ENCODE data around the gene TBC1D24.

Gene TBC1D24

DNA sequence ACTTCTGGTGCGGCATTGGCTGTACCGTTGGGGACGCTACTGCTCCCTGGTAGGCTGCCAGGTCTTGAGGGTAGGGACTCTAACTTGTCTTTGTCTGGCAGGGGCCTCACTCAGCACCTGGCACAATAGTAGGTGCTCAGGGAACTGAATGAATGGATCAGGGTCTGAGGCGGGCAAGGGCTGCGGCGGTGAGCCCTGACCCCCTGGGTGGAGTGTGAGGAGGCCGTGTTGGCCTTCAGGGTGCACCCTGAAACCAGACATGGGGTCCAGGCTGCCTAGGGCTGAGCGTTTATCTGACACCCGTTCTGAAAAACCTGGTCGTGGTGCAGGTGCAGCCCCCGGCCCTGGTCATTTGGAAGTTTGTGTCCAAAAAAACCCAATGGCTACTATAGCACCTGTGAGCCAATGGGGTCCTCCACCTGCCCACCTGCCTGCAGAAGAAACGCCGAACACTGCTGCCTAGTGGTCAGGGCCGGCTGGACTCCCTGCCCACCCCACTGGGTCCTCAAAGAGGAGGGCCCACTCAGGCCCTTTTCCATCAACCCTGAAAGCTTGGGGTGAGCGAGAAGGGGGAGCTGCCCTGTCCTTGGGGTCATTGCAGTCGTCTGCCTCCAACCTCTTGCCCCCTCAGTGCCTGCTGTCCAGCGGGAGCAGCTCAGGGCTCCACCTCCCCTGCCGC is 33.9 kb downstream of the TBC1D24 start:
- Histone ChIP-seq H3K9ac (ENCODE audit: low read depth, low read length) (no peak overlapping the region), H3K36me3 (ENCODE audit: insufficient read depth, low read length) (no peaks in the 10 kb centered on the region), H3K4me2 (ENCODE audit: low read length) (no peak overlapping the region), H3K4me3 (ENCODE audit: low read length) (no peak overlapping the region), H3K9me3 (replicated peaks; ENCODE audit: low read length) (no peaks in the 10 kb centered on the region), H3K4me1 (ENCODE audit: control insufficient read depth, insufficient read depth, low read length) (peaks cover 12% of the 10 kb centered on the region), H3K27me3 (ENCODE audit: control insufficient read depth, insufficient read depth, low read length) (no peaks in the 10 kb centered on the region)

DNA sequence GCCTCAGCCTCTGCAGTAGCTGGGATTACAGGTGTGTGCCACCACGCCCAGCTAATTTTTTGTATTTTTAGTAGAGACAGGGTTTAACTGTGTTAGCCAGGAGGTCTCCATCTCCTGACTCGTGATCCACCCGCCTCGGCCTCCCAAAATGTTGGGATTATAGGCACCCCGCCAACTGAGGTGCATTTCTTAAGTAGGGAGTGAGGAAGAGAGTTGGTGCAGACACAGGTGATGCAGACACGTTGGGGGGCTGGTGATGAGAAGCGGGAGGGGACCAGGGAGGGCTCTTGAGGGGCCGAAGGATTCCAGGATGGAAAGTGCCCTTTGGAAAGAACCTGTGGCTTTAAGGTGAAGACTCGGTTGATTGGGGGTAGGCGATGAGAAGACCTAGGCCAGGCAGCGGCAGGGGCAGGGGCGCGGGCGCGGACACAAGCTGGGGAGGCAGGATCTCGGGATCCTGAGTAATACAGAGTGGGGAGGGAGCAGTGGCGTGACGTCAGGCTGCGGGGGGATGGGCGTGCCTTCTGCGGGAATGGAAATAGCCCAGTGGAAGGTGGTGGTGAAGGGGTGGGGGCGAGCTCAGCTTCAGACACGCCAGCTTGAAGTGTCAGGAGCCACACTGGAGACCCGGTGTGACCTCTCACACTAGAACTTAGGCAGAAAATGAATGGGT is 36.3 kb downstream of the TBC1D24 start:
- H3K9ac ChIP-seq (ENCODE audit: low read depth, low read length), result peak overlapping the region; percentile 36
- no peaks in the 10 kb centered on the region for H3K9me3 ChIP-seq (replicated peaks; ENCODE audit: low read length)
- H3K4me1 ChIP-seq (ENCODE audit: control insufficient read depth, insufficient read depth, low read length), result peaks cover 24% of the 10 kb centered on the region

DNA sequence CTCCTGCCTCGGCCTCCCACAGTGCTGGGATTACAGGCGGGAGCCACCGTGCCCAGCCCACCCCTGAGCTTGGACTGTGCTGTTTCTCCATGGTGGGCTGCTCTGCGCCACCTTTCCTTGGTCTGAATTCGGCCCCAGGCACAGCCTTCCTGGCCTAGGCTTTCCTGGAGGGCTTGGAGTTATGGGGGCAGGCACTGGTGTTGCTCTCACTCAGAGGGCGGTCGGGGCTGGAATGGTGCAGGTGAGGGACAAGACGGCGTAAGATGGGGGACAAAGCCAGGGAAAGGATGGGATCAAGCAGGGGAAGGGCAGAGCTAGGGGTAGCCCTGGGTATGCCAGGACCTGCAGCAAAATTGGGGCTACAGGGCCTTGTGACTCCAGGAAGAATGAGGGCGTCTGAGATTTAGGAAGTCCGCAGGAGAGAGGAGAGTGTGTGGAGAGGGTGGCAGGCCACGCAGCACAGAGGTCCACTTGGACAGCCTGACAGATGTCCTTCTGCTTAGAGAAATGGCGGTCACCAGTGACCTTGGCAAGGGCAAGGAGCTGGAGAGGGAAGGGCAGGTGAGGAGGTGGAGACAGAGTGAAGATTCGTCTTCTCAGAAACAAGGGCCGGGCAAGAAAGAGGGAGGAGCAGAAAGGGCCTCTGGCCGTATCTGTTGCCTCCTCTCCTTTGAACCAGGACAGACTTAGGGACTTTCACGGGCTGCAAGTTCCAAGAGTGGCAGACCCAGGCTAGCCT is 37.2 kb downstream of the TBC1D24 start:
- H3K9ac ChIP-seq (ENCODE audit: low read depth, low read length), result no peak overlapping the region
- peaks cover 33% of the 10 kb centered on the region for H3K4me1 ChIP-seq (ENCODE audit: control insufficient read depth, insufficient read depth, low read length)
- no peak overlapping the region for H3K4me2 ChIP-seq (ENCODE audit: low read length)
- H3K9me3 ChIP-seq (replicated peaks; ENCODE audit: low read length), result no peaks in the 10 kb centered on the region
- no peak overlapping the region for H3K4me3 ChIP-seq (ENCODE audit: low read length)
- H3K36me3 ChIP-seq (ENCODE audit: insufficient read depth, low read length), result peaks cover 4% of the 10 kb centered on the region
- H3K27me3 ChIP-seq (ENCODE audit: control insufficient read depth, insufficient read depth, low read length), result no peaks in the 10 kb centered on the region

More for the DNA sequence above, 36.3 kb downstream of the TBC1D24 start:
- Histone ChIP-seq H3K4me2 (ENCODE audit: low read length) (peak overlapping the region; percentile 73), H3K36me3 (ENCODE audit: insufficient read depth, low read length) (peaks cover 4% of the 10 kb centered on the region), H3K27me3 (ENCODE audit: control insufficient read depth, insufficient read depth, low read length) (no peaks in the 10 kb centered on the region), H3K4me3 (ENCODE audit: low read length) (peak overlapping the region; percentile 40)

DNA sequence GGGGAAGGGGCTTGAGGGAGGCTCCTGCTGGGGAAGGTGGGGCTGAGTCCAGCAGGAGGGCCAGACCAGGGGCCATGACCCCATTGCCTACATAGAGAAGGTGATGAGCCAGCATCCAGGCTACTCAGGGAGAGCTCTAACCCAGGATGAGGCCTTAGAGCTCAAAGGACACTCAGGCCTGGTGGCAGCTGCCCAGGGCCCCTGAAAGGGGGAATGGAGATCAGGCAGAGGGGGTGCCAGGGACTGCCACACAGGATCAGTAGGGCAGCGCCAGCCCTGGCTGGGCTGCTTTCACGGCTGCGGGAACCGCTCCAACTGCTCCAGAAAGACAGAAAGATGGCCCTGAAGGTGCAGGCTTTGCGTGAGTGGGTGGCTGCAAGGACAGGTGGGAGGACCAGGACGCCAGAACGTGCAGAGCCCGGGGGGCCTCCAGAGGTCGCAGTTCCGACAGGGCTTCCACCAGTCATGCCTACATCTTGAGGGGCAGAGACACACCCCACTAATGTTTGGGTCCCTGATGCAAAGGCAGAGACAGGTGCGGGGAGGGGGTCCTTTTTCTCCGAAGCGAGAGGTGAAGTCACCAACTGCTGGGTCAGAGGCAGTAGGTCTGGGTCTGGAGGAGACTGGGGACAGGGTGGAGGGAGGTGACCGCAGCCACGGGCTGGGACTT is 37.9 kb downstream of the TBC1D24 start:
- Histone ChIP-seq H3K4me2 (ENCODE audit: low read length) (peak overlapping the region; percentile 81), H3K4me3 (ENCODE audit: low read length) (peak overlapping the region; percentile 90), H3K9me3 (replicated peaks; ENCODE audit: low read length) (no peaks in the 10 kb centered on the region), H3K27me3 (ENCODE audit: control insufficient read depth, insufficient read depth, low read length) (no peaks in the 10 kb centered on the region), H3K9ac (ENCODE audit: low read depth, low read length) (peak overlapping the region; percentile 93), H3K4me1 (ENCODE audit: control insufficient read depth, insufficient read depth, low read length) (peaks cover 40% of the 10 kb centered on the region), H3K36me3 (ENCODE audit: insufficient read depth, low read length) (peaks cover 4% of the 10 kb centered on the region)

DNA sequence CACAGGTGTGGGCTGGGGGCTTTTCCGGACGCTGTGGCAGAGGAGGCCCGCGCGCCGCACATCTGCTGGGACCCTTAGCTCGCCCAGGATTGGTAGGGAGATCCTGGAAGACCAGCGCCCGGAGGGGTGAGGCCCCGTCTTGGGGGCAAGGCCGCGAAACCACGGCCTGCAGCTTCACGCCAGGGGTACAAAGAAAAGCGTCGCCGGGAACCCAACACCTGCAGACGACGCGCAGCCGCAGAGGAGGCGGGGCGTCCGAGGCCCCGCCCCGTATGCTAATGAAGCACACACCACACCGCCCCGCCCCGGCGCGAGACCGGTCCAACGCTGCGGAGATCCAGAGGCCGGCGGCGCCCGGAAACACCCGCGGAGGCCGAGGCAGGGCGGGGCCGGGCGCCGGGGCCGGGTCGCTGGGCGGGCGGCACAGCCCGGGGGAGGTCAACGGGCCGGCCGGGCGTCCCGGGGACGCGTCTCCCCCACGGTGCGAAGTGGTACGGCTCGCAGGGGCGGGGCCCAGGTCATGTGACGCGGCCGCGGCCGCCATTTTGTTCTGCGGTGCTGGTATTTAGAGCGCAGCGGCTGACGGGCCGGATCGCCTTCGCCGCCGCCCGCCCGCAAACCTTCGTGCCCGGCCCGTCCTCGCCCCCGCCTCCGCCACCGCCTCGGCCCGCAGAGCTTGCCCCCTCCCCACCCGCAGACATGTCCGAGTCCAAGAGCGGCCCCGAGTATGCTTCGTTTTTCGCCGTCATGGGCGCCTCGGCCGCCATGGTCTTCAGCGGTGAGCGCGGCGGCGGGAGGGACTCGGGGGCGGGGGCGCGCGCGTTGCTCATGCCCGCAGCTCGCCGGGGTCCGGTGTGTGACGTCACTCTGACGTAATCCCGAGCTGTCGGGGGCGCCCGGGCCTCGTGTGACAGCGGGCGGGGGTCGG is 38.7 kb downstream of the TBC1D24 start, which contains the start of gene ATP6V0C:
ATP6V0C (plus strand) TSS at position 548 of the 928 bp plus-strand sequence; CDS start at position 700, 152 bp downstream.
- Histone ChIP-seq H3K4me1 (ENCODE audit: control insufficient read depth, insufficient read depth, low read length) (peaks cover 48% of the 10 kb centered on the region), H3K4me3 (ENCODE audit: low read length) (peak within 1 kb of the TSS; percentile 90), H3K9me3 (replicated peaks; ENCODE audit: low read length) (no peaks in the 10 kb centered on the region), H3K36me3 (ENCODE audit: insufficient read depth, low read length) (peaks cover 4% of the 10 kb centered on the region), H3K27me3 (ENCODE audit: control insufficient read depth, insufficient read depth, low read length) (no peaks in the 10 kb centered on the region), H3K4me2 (ENCODE audit: low read length) (peak within 1 kb of the TSS; percentile 99), H3K9ac (ENCODE audit: low read depth, low read length) (peak within 1 kb of the TSS; percentile 93)

DNA sequence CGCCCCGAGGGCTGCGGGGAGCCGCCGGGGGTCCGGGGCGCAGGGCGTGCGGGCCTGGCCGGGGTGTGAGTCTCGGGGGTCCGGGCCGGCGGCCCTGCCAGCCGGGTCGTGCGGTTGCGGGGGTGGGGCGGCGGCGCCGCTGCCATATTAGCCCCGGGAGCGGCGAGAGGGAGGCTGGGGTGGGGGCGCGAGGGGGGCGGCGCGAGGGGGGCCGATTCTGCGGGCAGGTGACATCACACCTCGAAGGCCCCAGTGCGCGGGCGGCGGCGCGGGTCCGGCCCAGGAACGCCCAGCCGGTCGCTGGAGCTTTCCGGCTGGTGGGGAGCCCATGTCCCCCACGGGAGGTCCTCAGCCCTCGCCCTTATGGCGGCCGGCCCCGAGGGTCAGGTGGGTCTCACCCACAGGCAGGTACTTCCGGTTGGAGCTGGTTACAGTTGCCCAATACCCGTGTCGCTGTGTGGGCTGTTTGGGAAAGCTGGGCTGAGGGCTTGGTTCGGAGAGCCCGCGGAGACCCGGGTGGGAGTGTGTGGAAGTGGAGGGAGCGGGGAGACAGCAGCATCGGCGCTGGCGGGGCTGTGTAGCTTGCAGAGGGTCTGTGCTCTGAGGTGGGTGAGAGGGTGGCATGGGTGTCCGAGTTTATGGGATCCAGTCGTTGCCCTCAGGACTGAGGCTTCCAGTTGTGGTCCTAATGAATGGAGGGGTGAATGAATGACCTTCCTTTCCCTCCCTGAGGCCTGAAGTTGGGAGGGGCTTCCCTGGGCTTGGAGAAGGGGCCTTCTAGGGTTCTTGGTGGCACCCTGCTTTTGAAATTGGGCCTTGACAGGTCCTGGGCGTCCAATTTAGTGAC is 39.6 kb downstream of the TBC1D24 start:
- peak overlapping the region; percentile 99 for H3K4me2 ChIP-seq (ENCODE audit: low read length)
- peak overlapping the region; percentile 93 for H3K9ac ChIP-seq (ENCODE audit: low read depth, low read length)
- H3K27me3 ChIP-seq (ENCODE audit: control insufficient read depth, insufficient read depth, low read length), result no peaks in the 10 kb centered on the region
- peaks cover 10% of the 10 kb centered on the region for H3K36me3 ChIP-seq (ENCODE audit: insufficient read depth, low read length)
- peak overlapping the region; percentile 90 for H3K4me3 ChIP-seq (ENCODE audit: low read length)
- no peaks in the 10 kb centered on the region for H3K9me3 ChIP-seq (replicated peaks; ENCODE audit: low read length)
- H3K4me1 ChIP-seq (ENCODE audit: control insufficient read depth, insufficient read depth, low read length), result peaks cover 57% of the 10 kb centered on the region

DNA sequence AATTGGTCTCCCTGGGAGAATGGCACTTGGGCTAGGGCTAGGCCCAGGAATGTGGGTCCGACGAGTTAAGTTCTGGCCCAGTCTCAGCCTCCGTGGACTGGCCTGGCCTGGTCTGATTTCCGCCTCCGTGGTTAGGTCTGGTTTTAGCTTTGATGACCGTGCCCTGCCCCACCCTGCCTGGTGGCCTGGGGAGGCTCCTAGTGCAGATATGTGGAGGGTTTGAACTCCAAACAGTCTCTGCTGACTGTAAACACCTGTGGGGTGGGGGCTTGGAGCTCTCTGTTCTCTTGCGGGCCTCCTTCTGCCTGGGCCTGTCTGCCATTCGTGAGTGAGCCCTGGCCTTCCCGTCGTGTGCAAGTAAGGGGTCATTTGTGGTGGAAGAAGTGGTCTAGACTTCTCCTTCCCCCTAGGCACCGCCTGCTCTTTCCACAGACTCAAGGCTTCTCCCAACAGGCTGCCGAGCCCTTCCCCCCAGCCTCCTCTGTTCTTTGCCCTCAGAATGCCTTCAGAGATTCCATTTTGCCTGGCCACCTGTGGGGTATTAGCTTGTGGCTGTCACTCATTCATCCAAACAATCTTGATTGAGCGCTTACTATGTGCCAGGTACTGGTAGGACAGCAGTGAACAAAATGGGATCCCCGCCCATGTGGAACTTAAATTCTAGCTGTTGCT is 40.4 kb downstream of the TBC1D24 start:
- Histone ChIP-seq H3K4me3 (ENCODE audit: low read length) (peak overlapping the region; percentile 90), H3K36me3 (ENCODE audit: insufficient read depth, low read length) (peaks cover 10% of the 10 kb centered on the region), H3K27me3 (ENCODE audit: control insufficient read depth, insufficient read depth, low read length) (no peaks in the 10 kb centered on the region), H3K9me3 (replicated peaks; ENCODE audit: low read length) (no peaks in the 10 kb centered on the region), H3K4me1 (ENCODE audit: control insufficient read depth, insufficient read depth, low read length) (peaks cover 58% of the 10 kb centered on the region), H3K9ac (ENCODE audit: low read depth, low read length) (peak overlapping the region; percentile 93), H3K4me2 (ENCODE audit: low read length) (peak overlapping the region; percentile 99)

DNA sequence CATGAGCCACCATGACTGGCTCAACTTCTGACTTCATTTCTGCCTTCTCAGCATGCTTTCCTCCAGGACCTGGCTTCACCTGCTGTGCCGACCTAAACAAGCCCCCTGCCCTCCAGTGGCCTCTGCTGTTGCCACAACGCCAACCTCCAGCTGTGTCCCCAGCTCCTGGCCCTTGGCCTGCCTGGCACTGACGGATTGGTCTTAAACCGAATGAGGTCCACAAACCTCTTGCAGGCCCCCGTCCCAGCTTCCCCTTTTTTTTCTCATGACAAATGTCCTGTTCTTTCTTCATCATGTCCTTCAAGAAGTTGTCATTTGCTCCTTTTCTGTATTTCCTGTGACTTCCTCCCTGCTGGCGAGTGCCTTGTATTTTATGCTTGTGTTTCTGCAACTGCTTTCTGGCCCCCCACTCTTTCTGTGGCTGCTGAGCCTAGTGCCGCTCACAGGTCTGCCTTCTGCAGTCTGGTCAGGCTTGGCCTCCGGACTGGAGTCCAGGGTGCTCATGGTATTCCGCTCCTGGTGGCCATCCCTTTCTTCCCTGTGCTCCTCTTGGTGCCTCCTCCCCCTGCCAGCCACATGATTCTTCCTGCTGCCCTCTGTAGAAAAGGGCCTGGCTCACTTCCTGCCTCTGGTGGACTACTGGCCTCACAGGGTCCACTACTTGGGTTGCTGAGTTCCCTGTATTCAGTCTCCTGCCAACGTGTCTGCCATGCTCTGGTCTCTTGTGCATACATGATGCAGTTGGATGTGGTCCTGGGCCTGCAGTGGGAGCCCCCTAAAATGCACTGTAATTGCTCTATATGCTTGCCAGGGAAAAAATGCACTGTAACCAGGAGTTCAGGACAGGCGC is 41.7 kb downstream of the TBC1D24 start:
- peak overlapping the region; percentile 90 for H3K4me3 ChIP-seq (ENCODE audit: low read length)
- no peaks in the 10 kb centered on the region for H3K9me3 ChIP-seq (replicated peaks; ENCODE audit: low read length)
- H3K4me1 ChIP-seq (ENCODE audit: control insufficient read depth, insufficient read depth, low read length), result peaks cover 60% of the 10 kb centered on the region
- H3K9ac ChIP-seq (ENCODE audit: low read depth, low read length), result peak overlapping the region; percentile 93
- H3K4me2 ChIP-seq (ENCODE audit: low read length), result peak overlapping the region; percentile 99
- H3K27me3 ChIP-seq (ENCODE audit: control insufficient read depth, insufficient read depth, low read length), result no peaks in the 10 kb centered on the region
- peaks cover 16% of the 10 kb centered on the region for H3K36me3 ChIP-seq (ENCODE audit: insufficient read depth, low read length)

DNA sequence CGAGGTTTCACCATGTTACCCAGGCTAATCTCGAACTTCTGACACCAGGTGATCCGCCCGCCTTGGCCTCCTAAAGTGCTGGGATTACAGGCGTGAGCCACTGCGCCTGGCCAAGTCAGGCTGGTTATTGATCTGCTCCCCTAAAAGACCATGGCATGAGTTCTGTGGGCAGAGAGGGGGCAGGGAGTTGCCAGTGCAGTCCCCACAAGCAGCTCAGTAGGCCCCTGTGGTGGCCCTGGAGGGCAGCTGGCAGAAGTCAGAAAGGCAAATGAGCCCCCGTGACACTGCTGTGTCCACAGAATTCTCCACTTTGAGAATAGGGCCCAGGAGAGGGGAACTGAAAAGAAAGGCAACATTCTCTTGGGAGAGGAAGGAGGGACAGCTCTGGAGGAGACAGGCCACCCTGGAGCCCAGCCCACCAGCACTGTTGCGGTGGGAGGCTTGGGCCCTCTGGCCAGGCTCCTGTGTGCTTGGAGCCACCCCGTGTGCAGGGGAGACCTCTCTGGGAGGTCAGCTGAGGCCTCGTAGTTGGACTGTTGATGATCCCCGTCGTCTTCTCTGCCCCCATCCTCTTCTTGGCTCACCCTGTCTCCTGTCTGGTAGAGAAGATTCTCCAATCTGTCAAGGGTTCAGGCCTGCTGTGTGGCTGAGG is 43.2 kb downstream of the TBC1D24 start:
- Histone ChIP-seq H3K4me2 (ENCODE audit: low read length) (peak overlapping the region; percentile 50), H3K4me1 (ENCODE audit: control insufficient read depth, insufficient read depth, low read length) (peaks cover 57% of the 10 kb centered on the region), H3K36me3 (ENCODE audit: insufficient read depth, low read length) (peaks cover 21% of the 10 kb centered on the region), H3K9ac (ENCODE audit: low read depth, low read length) (peak overlapping the region; percentile 31), H3K9me3 (replicated peaks; ENCODE audit: low read length) (no peaks in the 10 kb centered on the region), H3K4me3 (ENCODE audit: low read length) (no peak overlapping the region), H3K27me3 (ENCODE audit: control insufficient read depth, insufficient read depth, low read length) (no peaks in the 10 kb centered on the region)

Data from skeletal muscle satellite cell (primary cell).